GM19043 (cell line): ENCODE results near the gene RBM47.

Source experiments
- ATAC-seq: cut with Tn5 transposase; IDR thresholded peaks from one replicate; pipeline ENCODE4 v1.9.1; 2021; ENCODE audit warnings: low read depth; ENCODE audit not compliant: unreplicated experiment

The RBM47 gene

GRCh38 chr4:40506492-40506891 is 123.2 kb downstream of the RBM47 start:
- no peak for ATAC-seq

DNA sequence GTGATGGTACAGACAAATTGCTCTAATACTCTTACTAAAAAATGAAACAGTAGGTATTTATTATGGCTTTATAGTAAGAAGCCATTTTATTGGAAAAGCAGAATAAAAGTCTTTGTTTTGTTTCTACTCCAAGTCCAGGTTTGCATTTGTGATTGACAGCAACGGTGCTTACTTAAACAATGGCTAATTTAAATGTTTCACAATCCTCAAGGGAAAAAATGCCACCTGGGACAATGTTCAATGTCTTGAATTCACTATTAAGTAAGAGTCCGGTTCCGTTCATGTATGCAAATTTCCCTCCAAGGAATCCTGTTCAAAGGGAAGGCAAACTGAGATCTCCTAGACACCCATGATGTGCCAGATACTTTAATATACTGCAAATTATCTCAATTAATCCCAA is 123.6 kb downstream of the RBM47 start:
- no peak for ATAC-seq

GRCh38 chr4:40502934-40503333 is 126.7 kb downstream of the RBM47 start:
- peak; percentile 69 for ATAC-seq

- ATAC-seq, result no peak
Observed at GRCh38 chr4:40502220-40502619, 127.4 kb downstream of the RBM47 start.

DNA sequence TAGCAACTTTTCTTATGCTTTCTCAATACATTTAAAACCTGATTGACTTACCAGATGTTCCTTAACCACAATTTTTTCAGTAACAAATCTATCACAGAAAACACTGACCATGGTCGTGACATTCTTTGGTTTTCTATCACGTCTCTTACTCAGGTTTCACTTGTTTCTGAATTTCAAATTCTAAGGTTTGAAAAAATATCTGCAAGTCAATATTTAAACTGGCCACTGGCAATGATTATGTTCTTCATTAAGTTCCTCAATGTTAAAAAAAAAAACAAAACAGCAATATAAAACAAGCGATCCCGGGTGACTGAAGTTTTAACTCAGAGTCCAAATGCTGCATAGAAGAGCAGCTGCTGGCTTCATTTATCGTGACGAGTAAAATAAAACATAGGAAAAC is 128.9 kb downstream of the RBM47 start:
- ATAC-seq, result no peak

DNA sequence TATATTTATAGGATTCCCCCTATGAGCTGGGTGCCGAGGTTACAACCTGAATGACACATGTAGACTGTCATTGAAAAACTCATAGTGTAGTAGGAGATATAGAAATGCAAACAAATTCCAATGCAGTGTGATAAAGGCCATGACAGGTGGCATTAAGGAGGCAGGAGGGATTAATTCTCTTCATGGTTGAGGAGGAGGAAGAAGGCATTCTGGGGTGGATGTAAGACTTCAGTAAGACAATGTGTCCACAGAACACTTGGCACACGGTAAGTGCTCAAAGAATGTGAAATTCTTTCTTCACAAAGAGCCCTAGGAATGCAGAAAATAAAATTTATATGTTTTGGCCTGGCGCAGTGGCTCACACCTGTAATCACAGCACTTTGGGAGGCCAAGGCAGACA is 136.5 kb downstream of the RBM47 start:
- ATAC-seq, result no peak

DNA sequence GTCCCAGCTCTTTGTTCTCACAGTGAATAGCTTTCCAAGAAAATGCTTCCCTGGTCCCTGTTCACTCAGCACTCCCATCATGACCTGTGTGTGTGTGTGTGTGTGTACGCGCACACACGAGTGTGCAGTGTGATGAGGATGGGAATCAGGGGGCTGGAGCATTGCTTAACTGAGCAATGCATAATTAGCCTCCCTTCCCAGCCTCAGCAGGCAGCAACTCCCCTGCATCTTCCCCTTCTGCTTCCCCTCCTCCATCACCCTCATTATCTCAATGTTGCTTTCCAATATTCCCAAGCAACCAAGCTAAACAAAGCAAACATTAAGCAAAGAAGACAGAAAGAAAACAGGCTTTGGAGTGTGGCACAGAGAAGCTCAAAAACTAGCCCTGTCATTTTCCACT is 137.0 kb downstream of the RBM47 start:
- no peak for ATAC-seq

- no peak for ATAC-seq
Observed at GRCh38 chr4:40490481-40490880, 139.2 kb downstream of the RBM47 start.

DNA sequence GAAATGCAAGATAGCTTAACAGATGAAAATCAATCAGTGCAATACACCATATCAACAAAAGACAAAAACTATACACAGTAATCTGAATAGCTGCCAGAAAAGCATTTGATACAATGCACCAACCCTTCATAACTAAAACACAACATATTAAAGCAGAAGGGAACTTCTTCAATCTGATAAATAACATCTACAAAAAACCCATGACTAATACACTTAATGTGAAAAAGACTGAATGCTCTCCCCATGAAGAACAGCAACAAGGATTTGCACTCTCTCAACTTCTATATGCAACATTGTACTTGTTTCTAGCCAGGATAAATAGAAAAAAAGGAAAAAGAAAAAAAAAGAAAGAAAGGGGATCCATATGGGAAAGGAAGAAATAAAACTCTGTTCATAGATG is 139.7 kb downstream of the RBM47 start:
- no peak for ATAC-seq

DNA sequence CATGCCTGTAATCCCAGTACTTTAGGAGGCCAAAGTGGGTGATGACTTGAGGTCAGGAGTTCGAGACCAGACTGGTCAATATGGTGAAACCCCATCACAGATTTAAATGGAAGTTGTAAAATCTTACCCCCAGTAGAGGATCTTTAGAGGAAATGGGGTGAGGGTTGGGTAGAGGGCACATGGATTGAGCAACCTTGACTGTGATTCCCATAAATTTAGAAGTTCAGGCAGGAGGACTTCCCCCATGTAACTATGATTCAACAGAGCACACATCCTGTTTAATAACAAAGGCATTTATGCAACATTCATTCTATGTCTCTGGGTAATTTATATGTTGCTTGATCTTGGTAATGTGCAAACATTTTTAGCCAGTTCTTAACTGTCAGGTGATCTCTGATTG is 143.1 kb downstream of the RBM47 start:
- no peak for ATAC-seq

- ATAC-seq, result no peak
Observed at GRCh38 chr4:40484346-40485090, 145.1 kb downstream of the RBM47 start.

- no peak for ATAC-seq
Observed at GRCh38 chr4:40482985-40483647, 146.5 kb downstream of the RBM47 start.

DNA sequence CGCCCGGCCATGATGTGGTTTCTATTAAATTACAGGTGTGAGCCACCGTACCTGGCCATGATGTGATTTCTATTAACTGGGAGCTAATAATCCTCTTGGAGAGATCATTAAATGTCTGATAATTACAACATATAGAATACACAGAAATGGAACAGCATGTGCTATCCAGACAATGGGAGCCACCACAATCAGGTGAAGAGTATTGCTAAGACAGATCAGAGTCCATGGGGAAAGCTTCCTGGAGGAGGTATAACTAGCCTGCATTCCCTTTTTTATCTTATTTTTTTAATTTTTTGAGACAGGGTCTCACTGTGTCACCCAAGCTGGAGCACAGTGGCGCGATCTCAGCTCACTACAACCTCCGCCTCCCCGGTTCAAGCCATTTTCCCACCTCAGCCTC is 147.7 kb downstream of the RBM47 start:
- ATAC-seq, result no peak

- ATAC-seq, result no peak
Observed at GRCh38 chr4:40480291-40480690, 149.4 kb downstream of the RBM47 start.

GRCh38 chr4:40479378-40479777 is 150.3 kb downstream of the RBM47 start:
- ATAC-seq, result no peak

- ATAC-seq, result no peak
Observed at GRCh38 chr4:40475609-40476008, 154.1 kb downstream of the RBM47 start.

DNA sequence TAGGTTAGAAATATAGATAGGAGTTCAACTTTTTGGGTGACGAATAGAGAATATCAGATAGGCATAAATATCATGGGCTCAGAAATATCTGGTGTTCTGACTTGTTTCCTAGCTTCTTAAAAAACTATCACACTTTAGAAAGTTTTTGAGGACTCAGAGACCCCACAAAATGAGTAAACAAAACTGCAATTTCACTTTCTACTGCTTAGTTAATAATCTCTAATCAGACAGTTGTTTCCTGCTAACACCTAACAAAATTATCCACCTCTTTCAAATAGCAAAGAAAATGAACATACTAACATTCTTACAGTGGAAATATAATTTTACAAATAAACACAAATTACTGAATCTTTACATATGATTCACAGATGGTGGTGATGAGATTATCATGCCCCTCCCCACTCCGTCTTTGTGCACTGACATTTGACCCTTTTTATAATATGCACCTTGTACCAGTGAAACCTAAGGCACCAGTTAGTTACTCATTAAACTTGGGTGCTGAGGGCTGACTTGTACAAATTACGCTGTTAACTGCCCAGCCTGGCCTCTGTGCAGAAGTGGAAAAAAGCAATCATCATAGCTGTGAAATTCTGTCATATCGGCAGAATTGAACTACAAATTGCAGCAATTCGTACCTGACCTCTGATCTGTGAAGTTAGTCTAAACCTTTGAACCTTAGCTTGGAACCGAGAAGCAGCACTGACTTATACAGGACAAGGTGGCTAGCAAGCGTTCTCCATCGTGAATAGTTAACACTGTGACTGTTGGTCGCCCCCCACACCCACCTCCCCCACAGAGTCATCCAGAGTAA is 155.9 kb downstream of the RBM47 start:
- ATAC-seq, result peak; percentile 89

DNA sequence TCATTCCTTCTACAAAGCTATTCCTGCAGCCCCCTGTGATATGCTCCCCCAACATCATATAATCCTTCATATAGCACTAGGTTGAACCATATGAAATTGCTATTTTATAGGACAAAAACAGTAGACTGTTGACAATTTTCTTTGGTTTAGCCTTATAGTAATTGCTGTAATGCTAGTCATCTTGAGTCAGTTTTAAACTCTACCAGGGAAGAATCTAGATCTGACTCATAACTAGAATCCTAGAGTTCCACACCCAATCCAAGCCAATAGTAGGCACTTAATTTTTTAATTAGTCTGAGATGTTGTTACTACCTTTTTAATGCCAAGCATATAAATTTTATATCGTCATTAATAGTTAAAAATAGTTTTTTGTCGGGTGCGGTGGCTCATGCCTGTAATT is 157.7 kb downstream of the RBM47 start:
- ATAC-seq, result no peak

GRCh38 chr4:40466789-40467188 is 162.9 kb downstream of the RBM47 start:
- ATAC-seq, result no peak

DNA sequence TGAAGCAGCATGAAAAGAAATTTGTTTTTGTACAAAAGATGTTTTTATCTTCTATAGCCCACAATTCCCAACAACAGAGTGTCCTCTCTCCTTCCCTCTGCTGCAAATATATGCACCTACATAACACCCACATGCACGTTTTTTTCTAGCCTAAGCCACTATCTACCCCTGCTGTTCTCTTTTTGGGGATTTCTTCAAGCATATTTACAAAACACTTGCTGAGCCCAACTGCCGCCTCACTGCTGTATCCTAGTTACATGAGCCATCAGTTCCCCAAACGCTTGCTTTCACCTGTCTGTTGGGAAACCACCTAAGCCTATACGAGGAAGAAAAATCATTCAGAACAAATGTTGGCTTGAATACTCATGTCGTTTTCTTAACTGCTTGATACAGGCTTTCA is 167.3 kb downstream of the RBM47 start:
- ATAC-seq, result peak; percentile 67

DNA sequence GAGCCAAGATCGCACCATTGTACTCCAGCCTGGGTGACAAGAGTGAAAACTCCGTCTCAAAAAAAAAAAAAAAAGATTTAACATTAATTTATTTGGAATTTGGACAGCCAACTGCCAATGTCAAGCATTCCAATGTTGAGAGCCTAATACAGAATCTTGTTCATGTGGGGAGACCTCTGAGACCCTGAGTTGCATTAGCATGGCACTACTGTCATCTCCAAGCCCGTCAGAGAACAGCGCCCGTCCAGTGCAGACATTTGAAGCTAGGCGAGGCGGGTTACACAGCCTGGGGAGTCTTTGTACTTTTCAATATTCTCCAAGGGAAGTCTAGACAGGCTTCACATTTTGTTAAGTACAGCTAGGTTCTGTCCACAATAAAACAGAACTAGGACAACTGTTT is 167.8 kb downstream of the RBM47 start:
- ATAC-seq, result no peak

DNA sequence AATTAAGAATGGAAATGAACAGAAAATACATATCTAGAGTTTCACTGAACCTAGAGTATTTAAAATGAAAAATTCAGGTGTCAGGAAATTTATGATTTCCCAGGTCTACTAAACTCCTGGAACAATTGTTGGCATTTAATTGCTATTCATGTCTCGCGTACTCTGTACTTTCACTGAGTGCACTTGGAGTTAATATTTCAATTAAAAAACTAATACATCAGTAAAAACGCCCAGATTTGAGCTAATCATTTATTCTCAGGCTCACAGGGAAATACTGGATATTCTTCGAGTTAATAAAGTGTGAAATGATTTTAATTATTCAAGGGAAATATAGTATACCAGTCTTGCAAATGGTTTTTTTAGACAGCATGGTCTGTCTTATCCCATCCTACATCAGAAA is 168.6 kb downstream of the RBM47 start:
- ATAC-seq, result no peak
